ENCODE measurements around the gene ZGRF1.
"Not testable (repeated sequence)": the region's sequence is repeated elsewhere in the genome, so short reads cannot be mapped to it uniquely, and the experiment has no call there.

Gene ZGRF1

GRCh38 chr4:112648263-112649054 is 11.8 kb upstream of the ZGRF1 start:
- H3K9me3 Mint-ChIP-seq = no peaks in the 10 kb centered on the region
- no peaks in the 10 kb centered on the region for H3K27me3 Mint-ChIP-seq
- H3K4me1 Mint-ChIP-seq = no peaks in the 10 kb centered on the region
- no peak overlapping the region for H3K4me3 Mint-ChIP-seq
- peaks cover 8% of the 10 kb centered on the region for H3K36me3 Mint-ChIP-seq
- no peak overlapping the region for H3K27ac Mint-ChIP-seq

- no peaks in the 10 kb centered on the region for H3K9me3 Mint-ChIP-seq
Observed at GRCh38 chr4:112647785-112648184, 11.1 kb upstream of the ZGRF1 start.

GRCh38 chr4:112646632-112647537 is 10.2 kb upstream of the ZGRF1 start:
- no peak overlapping the region for H3K27ac Mint-ChIP-seq
- no peak overlapping the region for H3K4me3 Mint-ChIP-seq
- no peaks in the 10 kb centered on the region for H3K27me3 Mint-ChIP-seq
- peaks cover 13% of the 10 kb centered on the region for H3K4me1 Mint-ChIP-seq
- H3K36me3 Mint-ChIP-seq = peaks cover 8% of the 10 kb centered on the region
- H3K9me3 Mint-ChIP-seq = no peaks in the 10 kb centered on the region

More at GRCh38 chr4:112647785-112648184, 11.1 kb upstream of the ZGRF1 start:
- peaks cover 8% of the 10 kb centered on the region for H3K36me3 Mint-ChIP-seq
- H3K4me1 Mint-ChIP-seq = peaks cover 6% of the 10 kb centered on the region
- H3K27ac Mint-ChIP-seq = no peak overlapping the region
- H3K27me3 Mint-ChIP-seq = no peaks in the 10 kb centered on the region
- no peak overlapping the region for H3K4me3 Mint-ChIP-seq

- no peaks in the 10 kb centered on the region for H3K27me3 Mint-ChIP-seq
- no peak overlapping the region for H3K27ac Mint-ChIP-seq
- no peaks in the 10 kb centered on the region for H3K9me3 Mint-ChIP-seq
- H3K4me3 Mint-ChIP-seq = no peak overlapping the region
- H3K4me1 Mint-ChIP-seq = peaks cover 25% of the 10 kb centered on the region
- peaks cover 9% of the 10 kb centered on the region for H3K36me3 Mint-ChIP-seq
Observed at GRCh38 chr4:112645541-112646329, 9.0 kb upstream of the ZGRF1 start.

- not testable (repeated sequence) for H3K27me3 Mint-ChIP-seq, H3K4me3 Mint-ChIP-seq, H3K27ac Mint-ChIP-seq, H3K9me3 Mint-ChIP-seq
- peaks cover 10% of the 10 kb centered on the region for H3K36me3 Mint-ChIP-seq
- peaks cover 28% of the 10 kb centered on the region for H3K4me1 Mint-ChIP-seq
Observed at GRCh38 chr4:112644595-112645535, 8.2 kb upstream of the ZGRF1 start.

- Mint-ChIP-seq H3K4me1 (peaks cover 34% of the 10 kb centered on the region), H3K36me3 (peaks cover 10% of the 10 kb centered on the region), H3K27ac (peak overlapping the region; percentile 46), H3K9me3 (no peaks in the 10 kb centered on the region), H3K4me3 (no peak overlapping the region), H3K27me3 (no peaks in the 10 kb centered on the region)
Observed at GRCh38 chr4:112642526-112642925, 5.8 kb upstream of the ZGRF1 start.

- Mint-ChIP-seq H3K9me3 (no peaks in the 10 kb centered on the region), H3K36me3 (peaks cover 3% of the 10 kb centered on the region), H3K27me3 (no peaks in the 10 kb centered on the region), H3K4me1 (peaks cover 32% of the 10 kb centered on the region), H3K4me3 (no peak overlapping the region), H3K27ac (no peak overlapping the region)
Observed at GRCh38 chr4:112637552-112637866, 800 bp upstream of the ZGRF1 start.

GRCh38 chr4:112633477-112634235 is 3.1 kb downstream of the ZGRF1 start:
- Mint-ChIP-seq H3K27me3 (no peaks in the 10 kb centered on the region), H3K27ac (no peak overlapping the region), H3K4me1 (peaks cover 6% of the 10 kb centered on the region), H3K36me3 (no peaks in the 10 kb centered on the region), H3K9me3 (no peaks in the 10 kb centered on the region), H3K4me3 (no peak overlapping the region)

- H3K4me1 Mint-ChIP-seq = no peaks in the 10 kb centered on the region
- H3K9me3 Mint-ChIP-seq = no peaks in the 10 kb centered on the region
- H3K4me3 Mint-ChIP-seq = no peak overlapping the region
- no peak overlapping the region for H3K27ac Mint-ChIP-seq
- H3K36me3 Mint-ChIP-seq = peaks cover 3% of the 10 kb centered on the region
- no peaks in the 10 kb centered on the region for H3K27me3 Mint-ChIP-seq
Observed at GRCh38 chr4:112626228-112626627, 10.5 kb downstream of the ZGRF1 start.

GRCh38 chr4:112616984-112617383 is 19.7 kb downstream of the ZGRF1 start:
- Mint-ChIP-seq H3K36me3 (peaks cover 11% of the 10 kb centered on the region), H3K27me3 (no peaks in the 10 kb centered on the region), H3K27ac (no peak overlapping the region), H3K4me1 (no peaks in the 10 kb centered on the region), H3K4me3 (no peak overlapping the region), H3K9me3 (no peaks in the 10 kb centered on the region)

GRCh38 chr4:112612814-112613213 is 23.9 kb downstream of the ZGRF1 start:
- H3K36me3 Mint-ChIP-seq = not testable (repeated sequence)

GRCh38 chr4:112604589-112604988 is 32.1 kb downstream of the ZGRF1 start:
- Mint-ChIP-seq H3K4me1 (no peaks in the 10 kb centered on the region), H3K27ac (no peak overlapping the region), H3K4me3 (no peak overlapping the region), H3K9me3 (no peaks in the 10 kb centered on the region), H3K36me3 (peaks cover 1% of the 10 kb centered on the region), H3K27me3 (no peaks in the 10 kb centered on the region)

More at GRCh38 chr4:112612814-112613213, 23.9 kb downstream of the ZGRF1 start:
- H3K9me3 Mint-ChIP-seq, H3K4me3 Mint-ChIP-seq, H3K27ac Mint-ChIP-seq, H3K27me3 Mint-ChIP-seq, H3K4me1 Mint-ChIP-seq: not testable (repeated sequence)

- Mint-ChIP-seq H3K27ac (no peak overlapping the region), H3K4me3 (no peak overlapping the region), H3K4me1 (no peaks in the 10 kb centered on the region), H3K36me3 (peaks cover 8% of the 10 kb centered on the region), H3K27me3 (no peaks in the 10 kb centered on the region), H3K9me3 (peaks cover 5% of the 10 kb centered on the region)
Observed at GRCh38 chr4:112594993-112595392, 41.7 kb downstream of the ZGRF1 start.

GRCh38 chr4:112593438-112594133 is 43.1 kb downstream of the ZGRF1 start:
- Mint-ChIP-seq H3K9me3 (peaks cover 5% of the 10 kb centered on the region), H3K4me1 (no peaks in the 10 kb centered on the region), H3K4me3 (no peak overlapping the region), H3K27me3 (no peaks in the 10 kb centered on the region), H3K27ac (no peak overlapping the region), H3K36me3 (peaks cover 11% of the 10 kb centered on the region)
